ENCODE data around the gene FBXO41.

FBXO41 gene

DNA sequence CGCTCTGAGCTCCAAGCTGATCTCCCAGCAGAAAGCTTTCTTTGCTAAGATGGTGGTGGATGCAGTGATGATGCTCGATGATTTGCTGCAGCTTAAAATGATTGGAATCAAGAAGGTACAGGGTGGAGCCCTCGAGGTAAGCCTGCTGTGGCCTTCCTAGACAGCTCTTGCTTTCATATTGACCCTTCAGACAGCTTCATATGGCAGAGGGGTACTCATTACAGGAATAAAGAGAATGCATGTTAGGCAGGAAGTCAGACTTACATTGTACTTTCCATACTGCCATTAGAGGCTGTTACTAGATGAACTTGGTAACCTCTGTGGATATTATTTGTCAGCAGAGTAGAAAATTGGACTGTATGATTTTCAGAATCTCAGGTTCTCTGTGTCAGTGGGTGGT is 39.7 kb downstream of the FBXO41 start:
- DNase-seq (ENCODE audit: low spot score) = no peak

- DNase-seq (ENCODE audit: low spot score) = no peak
Measured at GRCh38 chr2:73243884-73244570, 40.3 kb downstream of the FBXO41 start.

- no peak for DNase-seq (ENCODE audit: low spot score)
Measured at GRCh38 chr2:73239776-73240175, 44.5 kb downstream of the FBXO41 start.

DNA sequence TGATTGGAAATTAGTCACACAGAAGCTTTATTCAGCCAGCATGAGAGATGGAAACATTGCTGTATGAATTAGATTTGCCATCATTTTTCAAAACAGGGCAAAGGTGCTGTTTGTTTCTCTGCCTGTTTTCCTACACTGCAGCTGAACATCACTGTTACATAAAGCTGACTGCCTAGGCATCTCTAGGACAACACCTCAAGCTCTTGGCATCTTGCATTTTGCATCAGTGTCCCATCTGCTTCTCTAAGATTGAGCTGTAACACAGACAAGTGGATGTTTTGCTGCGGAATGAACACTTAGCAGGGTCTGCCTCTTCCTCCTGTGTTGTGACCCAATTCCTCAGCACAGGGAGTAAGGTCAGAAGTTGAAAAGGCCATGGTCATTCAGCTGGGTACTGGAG is 45.3 kb downstream of the FBXO41 start:
- DNase-seq (ENCODE audit: low spot score) = no peak

GRCh38 chr2:73238149-73238548 is 46.1 kb downstream of the FBXO41 start:
- no peak for DNase-seq (ENCODE audit: low spot score)

GRCh38 chr2:73237168-73237567 is 47.1 kb downstream of the FBXO41 start:
- no peak for DNase-seq (ENCODE audit: low spot score)

DNA sequence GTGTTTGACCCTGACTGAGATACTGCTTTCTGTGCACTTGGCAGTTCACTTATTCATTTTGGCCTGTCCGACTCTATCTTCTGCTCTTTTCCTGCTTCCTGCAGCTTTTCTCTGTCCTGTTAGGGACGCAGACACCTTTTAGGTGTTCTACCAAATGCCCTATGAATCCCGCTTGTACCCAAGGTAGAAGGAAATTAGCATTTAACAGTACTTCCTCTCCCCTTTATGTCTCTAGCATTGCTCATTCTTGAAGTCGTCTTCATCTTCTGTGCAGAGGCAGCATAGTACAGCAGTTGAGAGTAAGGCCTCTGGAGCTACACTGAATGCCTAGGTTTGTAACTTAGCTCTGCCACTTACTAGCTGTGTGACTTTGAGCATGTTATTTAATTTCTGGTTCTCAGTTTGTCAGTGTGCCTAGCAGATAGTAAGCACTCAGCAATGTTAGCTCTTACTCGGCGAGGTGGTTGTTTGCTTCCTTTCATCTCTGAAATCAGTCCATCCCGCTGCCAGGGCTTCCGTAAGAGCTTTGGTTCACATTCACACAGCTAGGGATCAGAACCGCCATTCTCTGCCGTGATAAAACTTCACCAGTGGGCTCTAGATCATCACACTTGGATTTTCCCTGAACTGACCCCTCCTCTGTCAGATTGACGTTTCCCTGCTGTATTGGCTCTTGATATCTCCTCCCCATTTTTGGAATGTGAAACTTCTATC is 48.8 kb downstream of the FBXO41 start:
- DNase-seq (ENCODE audit: low spot score) = no peak

DNA sequence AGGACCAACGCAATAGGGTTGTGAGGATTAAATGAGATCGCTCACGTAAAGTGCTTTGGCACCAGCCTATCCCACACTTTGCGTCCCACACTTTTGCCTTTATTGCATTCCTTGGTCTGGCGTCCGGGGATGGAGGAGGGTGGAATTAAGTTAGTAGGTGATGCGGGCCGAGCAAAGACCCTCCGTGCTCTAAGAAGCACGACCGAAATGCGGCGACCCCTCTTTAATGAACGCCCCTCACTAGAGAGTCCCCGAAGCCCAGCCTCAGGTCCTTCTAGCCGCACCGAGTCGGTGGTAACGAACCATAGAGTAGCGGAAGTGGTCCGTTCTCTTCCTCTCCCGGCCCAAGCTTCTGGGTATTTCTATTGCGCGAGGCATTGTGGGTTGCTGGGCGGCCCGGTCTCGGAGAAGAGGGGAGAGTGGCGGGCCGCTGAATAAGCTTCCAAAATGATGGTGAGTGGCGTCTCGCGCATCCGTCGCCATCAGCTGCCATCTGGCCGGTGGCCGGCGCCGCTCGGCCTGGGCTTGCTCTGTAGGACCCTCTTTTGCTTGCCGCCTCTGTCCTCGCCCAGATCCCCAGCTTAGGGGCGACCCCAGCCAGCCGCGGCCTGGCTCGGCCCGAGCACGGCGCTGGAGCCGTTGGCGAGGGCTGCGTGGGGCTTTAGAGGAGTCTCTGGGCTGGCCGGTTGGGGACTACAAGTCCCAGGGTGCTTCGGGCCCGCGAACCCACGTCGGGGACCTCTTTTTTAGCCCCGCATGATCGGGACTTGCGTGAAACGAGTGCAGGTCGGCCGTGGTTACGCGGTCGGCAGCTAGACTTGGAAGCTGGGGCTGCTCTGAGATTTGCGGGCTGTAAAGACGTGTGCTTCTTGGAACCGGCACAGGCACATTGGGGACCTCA is 50.1 kb downstream of the FBXO41 start, which contains the start of gene CCT7:
Gene CCT7, plus strand, starts transcription at position 377 of the 901 bp plus-strand sequence. Its CDS starts 71 bp downstream, at position 448.
- peak; percentile 89 for DNase-seq (ENCODE audit: low spot score)

- peak; percentile 96 for DNase-seq (ENCODE audit: low spot score)
Measured at GRCh38 chr2:73233154-73233931, 50.9 kb downstream of the FBXO41 start, which contains the start of gene PRADC1. PRADC1 (minus strand) TSS chr2:73233239; CDS start chr2:73233160, 79 bp downstream.

- DNase-seq (ENCODE audit: low spot score) = no peak
Measured at GRCh38 chr2:73232403-73233153, 51.7 kb downstream of the FBXO41 start.

- no peak for DNase-seq (ENCODE audit: low spot score)
Measured at GRCh38 chr2:73228631-73229030, 55.6 kb downstream of the FBXO41 start.

- DNase-seq (ENCODE audit: low spot score) = no peak
Measured at GRCh38 chr2:73227086-73227485, 57.2 kb downstream of the FBXO41 start.

DNA sequence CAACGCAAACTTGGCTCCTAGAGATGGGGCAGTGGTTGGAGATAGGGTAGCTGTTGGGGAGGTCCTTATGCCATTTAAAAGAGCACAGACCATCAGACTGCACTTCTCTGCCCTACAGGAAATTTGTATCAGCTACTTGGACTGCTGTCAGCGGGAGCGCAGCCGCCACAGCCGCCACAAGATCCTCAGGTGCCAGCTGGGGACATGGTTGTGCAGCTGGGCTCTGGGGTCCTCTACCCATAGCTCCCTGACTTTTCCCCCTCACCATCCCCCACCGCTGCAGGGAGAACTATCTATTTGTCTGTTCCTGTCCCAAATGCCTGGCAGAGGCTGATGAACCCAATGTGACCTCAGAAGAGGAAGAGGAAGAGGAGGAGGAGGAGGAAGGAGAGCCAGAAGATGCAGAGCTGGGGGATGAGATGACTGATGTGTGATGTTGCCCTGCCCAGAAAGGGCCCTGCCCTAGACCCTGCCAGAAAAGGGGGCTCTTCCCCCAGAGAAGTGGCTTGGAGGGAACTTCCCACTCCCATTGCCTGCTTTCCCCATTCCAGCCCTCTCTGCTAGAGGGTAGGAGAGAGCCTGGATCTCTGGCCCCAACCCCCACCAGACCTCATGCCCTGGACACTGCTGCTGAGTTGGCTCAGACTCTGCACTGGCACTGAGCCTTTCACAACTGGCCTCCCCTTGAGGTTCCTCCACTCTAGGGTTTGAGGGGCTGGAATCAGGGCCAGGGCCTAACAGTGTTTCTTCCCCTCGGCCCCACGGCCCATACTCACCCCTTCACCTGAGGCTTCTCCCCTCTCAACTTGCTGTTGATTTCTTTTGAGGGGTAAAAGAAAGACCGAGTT is 58.5 kb downstream of the FBXO41 start:
- DNase-seq (ENCODE audit: low spot score) = no peak

DNA sequence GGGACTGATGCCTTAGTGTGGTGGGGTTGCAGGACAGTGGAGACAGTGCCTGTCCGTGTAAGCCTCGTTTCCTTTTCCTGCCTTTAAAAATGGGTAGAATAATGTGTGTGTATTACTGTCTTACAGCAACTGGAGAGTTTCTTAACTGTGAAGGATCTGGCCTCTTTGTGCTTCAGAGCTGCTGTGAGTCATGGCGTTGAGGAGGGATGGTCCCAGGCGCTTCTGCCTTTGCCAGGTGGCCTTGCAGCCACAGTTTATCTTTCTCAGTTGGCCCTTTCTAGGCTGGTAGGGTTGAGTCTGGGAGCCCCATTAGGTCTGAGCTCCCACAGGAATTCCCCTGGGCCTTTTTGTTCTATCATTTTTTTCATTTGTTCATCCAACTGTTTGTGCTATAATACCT is 60.5 kb downstream of the FBXO41 start:
- DNase-seq (ENCODE audit: low spot score) = no peak

DNA sequence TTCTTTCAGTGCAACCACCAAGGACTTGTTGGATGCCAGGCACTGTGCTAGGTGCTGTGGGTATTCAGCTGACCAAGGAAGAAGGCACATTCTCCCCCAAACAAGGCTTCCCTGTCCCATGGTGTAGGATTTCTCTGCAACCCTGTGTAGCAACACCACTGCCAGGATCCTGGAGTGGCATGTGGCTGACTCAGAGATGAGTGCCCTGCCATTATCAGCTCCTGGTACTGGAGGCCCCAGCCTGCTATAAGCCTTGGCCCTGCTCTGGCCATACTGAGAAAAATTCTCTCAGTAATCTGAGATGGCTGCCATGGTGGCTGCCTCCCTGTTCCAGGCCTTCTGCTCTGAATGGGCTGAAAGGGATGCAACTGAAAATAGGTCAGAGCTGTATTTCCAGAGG is 66.0 kb downstream of the FBXO41 start:
- no peak for DNase-seq (ENCODE audit: low spot score)

DNA sequence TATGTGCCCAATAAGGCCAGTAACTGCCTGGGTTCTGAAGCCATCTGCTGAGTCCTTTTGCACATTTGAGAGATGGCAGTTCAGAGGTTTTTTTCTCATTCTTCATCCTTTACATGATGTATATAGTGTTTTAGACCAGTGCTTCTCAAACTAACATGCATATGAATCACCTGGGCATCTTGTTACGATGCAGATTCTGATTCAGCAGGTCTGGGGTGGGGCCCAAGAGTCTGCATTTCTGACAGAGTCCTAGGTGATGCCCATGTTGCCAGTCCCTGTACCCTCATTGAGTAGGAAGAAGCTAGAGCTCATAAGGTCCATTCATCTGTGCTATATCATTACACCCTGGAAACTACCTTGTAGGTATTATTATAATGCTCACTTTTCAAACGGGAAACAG is 66.5 kb downstream of the FBXO41 start:
- DNase-seq (ENCODE audit: low spot score) = no peak

GRCh38 chr2:73217160-73217559 is 67.1 kb downstream of the FBXO41 start:
- DNase-seq (ENCODE audit: low spot score) = no peak

GRCh38 chr2:73215254-73215653 is 69.0 kb downstream of the FBXO41 start:
- no peak for DNase-seq (ENCODE audit: low spot score)

DNA sequence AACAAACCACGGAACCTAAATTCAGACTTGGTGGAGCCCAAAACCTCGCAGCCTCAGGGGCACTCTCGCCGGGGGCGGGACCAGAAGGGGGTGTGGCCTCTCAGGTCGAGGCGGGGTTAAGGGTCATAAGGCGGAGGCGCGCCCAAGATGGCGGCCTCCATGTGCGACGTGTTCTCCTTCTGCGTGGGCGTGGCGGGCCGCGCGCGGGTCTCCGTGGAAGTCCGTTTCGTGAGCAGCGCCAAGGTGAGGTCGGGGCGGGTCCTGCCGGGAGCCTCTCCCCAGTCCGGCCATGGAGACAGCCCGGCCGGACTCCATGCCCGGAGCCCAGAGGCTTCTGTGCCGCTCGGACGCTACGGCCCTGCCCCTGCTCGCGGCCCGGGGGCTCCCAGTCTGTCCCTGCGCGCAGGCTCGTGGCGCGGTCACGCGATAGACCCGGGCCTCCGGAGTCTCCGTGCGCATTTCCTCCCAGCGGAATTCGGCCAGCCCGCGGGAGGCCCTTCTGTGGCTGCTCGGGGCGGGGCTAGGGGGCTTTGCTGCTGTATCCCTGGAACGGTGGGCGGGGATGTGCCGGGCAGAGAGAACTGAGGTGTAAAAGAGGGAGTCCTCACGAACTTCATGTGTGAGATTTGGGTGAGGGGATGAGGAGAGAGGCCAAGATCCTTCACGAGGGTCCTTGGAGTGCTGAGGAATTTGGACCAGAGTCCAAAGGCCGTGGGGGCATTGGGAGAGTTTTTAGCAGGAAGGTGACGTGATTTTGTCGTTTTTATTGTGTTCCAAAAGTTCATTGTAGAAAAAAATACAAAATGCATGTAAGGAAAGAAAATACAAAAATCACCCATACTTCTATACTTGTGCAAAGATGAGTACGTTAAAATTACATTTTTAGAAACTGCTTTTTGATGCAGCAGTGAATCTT is 69.9 kb downstream of the FBXO41 start, which contains the start of gene SMYD5:
Gene SMYD5, plus strand, starts transcription at position 126 of the 916 bp plus-strand sequence. Its CDS starts 22 bp downstream, at position 148.
- DNase-seq (ENCODE audit: low spot score) = peak; percentile 89

Data from CD4-positive, alpha-beta T cell treated with Interleukin-6 at 100 ng/mL for 8 hours (primary cell).